GM12873 (cell line): ENCODE data around the gene SHANK1.

Source experiments
- CTCF ChIP-seq: IDR thresholded peaks from 2 replicates; pipeline ENCODE4 v1.5.1; 2012; ENCODE audit warnings: low read depth, mild to moderate bottlenecking, moderate library complexity, low read length, control low read depth; ENCODE audit not compliant: insufficient read depth; ENCODE audit errors: missing control alignments

The SHANK1 gene

GRCh38 chr19:50661766-50662650 is 57.6 kb downstream of the SHANK1 start:
- no peak for TF ChIP-seq CTCF

GRCh38 chr19:50661023-50661422 is 58.6 kb downstream of the SHANK1 start:
- no peak for TF ChIP-seq CTCF

GRCh38 chr19:50660088-50660366 is 59.6 kb downstream of the SHANK1 start:
- no peak for TF ChIP-seq CTCF

- no peak for TF ChIP-seq CTCF
Measured at GRCh38 chr19:50659318-50660087, 60.1 kb downstream of the SHANK1 start.

- TF ChIP-seq CTCF = no peak
Measured at GRCh38 chr19:50658441-50659317, 60.9 kb downstream of the SHANK1 start.

- TF ChIP-seq CTCF = no peak
Measured at GRCh38 chr19:50657712-50658440, 61.7 kb downstream of the SHANK1 start.
